Measurements from ENCODE around the gene GRIP1. TPM values are rescaled to one million over a fixed set of nuclear protein-coding genes. Genes with fewer than 3 reads are reported as not detected.

The GRIP1 gene, protein sequence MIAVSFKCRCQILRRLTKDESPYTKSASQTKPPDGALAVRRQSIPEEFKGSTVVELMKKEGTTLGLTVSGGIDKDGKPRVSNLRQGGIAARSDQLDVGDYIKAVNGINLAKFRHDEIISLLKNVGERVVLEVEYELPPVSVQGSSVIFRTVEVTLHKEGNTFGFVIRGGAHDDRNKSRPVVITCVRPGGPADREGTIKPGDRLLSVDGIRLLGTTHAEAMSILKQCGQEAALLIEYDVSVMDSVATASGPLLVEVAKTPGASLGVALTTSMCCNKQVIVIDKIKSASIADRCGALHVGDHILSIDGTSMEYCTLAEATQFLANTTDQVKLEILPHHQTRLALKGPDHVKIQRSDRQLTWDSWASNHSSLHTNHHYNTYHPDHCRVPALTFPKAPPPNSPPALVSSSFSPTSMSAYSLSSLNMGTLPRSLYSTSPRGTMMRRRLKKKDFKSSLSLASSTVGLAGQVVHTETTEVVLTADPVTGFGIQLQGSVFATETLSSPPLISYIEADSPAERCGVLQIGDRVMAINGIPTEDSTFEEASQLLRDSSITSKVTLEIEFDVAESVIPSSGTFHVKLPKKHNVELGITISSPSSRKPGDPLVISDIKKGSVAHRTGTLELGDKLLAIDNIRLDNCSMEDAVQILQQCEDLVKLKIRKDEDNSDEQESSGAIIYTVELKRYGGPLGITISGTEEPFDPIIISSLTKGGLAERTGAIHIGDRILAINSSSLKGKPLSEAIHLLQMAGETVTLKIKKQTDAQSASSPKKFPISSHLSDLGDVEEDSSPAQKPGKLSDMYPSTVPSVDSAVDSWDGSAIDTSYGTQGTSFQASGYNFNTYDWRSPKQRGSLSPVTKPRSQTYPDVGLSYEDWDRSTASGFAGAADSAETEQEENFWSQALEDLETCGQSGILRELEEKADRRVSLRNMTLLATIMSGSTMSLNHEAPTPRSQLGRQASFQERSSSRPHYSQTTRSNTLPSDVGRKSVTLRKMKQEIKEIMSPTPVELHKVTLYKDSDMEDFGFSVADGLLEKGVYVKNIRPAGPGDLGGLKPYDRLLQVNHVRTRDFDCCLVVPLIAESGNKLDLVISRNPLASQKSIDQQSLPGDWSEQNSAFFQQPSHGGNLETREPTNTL
- total RNA-seq (2022; extraction: Qiagen RNA extraction) = 1.4 to 2.6 TPM (median 1.6 TPM) in 5 replicates

DNA sequence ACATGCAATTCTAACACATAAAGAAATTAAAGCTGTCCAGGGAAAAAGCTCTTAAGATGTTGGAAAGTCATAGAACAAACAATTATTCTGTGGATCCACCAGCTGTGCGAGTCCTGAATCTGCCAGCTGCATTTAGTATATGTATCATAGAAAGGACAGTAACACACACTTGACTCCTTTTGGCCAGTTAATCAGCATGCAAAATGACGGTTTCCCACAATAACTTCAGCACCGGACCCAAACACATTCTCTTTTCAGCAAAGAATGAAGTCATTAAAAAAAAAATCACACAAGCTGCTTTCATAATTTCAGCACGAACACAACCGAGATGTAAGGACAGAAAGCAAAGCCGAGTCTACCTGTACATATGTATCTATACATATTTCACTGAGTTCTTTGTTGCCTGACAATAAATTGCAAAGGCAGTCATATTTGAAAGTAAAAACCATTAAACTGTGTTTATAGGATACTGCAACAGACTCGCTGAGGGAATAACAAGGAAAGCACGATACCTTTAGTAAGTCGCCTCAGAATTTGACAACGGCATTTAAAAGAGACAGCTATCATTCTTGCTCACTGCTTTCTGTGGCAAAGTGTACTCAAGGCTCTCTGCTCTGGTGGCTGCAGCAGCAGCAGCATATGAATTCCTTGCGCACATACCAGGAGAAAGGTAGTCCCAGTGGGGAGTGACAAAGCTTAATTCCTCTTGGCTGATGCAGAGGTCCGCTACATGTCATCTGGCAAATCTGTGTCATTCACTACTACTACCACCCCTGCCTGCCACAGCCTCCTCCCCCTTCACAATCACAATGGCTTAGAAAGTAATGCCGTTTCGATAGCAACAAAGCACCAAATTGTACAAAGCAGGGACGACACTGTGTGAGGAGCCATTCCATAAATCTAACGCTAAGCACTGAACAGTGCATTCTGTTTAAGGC lies at the start of gene GRIP1:
Gene GRIP1, minus strand, starts transcription at position 739 of the 938 bp plus-strand sequence. Its CDS starts 172 bp downstream, at position 567.

DNA sequence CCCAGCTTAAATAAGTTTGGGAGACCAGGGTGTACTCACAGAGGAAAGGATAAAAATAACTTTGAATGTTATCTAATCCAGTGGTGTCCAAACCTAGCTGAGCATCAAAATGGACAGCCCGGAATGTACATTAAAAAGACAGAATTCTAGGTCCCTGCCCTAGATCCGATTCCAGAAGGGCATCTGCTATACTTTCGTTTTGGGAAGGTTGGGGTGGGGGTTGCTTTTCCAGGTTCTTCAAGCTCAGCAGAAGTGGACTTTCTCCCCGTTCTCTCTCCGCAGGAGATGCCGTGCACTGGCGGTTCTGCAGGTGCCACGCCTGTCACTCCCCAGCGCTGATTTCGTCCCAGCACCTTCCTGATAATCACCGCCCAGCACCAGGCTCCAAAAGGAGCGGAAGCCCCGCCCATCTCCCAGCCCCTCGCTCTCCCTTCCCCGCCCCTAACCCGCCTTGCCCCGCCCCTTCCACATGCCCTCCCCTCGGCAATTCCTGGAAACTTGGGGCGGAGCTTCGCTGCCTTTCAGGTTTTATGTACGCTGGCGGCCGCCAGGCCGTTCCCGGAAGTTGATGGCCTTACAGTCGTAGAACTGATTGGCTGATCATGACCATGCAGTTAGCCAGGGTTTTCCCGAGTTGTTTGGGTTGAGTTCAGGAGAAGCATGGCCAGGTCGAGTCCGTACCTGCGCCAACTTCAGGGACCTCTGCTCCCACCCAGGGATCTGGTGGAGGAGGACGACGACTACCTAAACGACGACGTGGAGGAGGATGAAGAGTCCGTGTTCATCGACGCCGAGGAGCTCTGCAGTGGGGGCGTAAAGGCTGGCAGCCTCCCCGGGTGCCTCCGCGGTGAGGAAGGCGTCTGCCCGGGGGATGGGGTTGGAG lies 376.7 kb downstream of the GRIP1 start, which contains the start of gene HELB:
Gene HELB, plus strand, starts transcription at position 550 of the 883 bp plus-strand sequence. Its CDS starts 111 bp downstream, at position 661.

Measured in A549 treated with Mapracorat at 1 μM for 4 hours (cell line).